ENCODE measurements around the gene PRRT1B. TPM values are rescaled to one million over a fixed set of nuclear protein-coding genes. Genes with fewer than 3 reads are reported as not detected.

PRRT1B gene
- total RNA-seq, 1 donor = not detected

GRCh38 chr9:131522257-131523085, 22.9 kb upstream of the PRRT1B start:
- no peak for DNase-seq (ENCODE audit: low read depth)
- TF ChIP-seq CTCF (IDR thresholded peaks at IDR 0.05; ENCODE audit: insufficient read depth, low read length) = no peak
- no peak overlapping the region for H3K4me3 ChIP-seq (ENCODE audit: low read depth, low read length)

- no peak overlapping the region for H3K4me3 ChIP-seq (ENCODE audit: low read depth, low read length)
- TF ChIP-seq CTCF (IDR thresholded peaks at IDR 0.05; ENCODE audit: insufficient read depth, low read length) = no peak
- no peak for DNase-seq (ENCODE audit: low read depth)
These were observed 22.3 kb upstream of the PRRT1B start for GRCh38 chr9:131523086-131523388.

- DNase-seq (ENCODE audit: low read depth) = no peak
- no peak overlapping the region for H3K4me3 ChIP-seq (ENCODE audit: low read depth, low read length)
- TF ChIP-seq CTCF (IDR thresholded peaks at IDR 0.05; ENCODE audit: insufficient read depth, low read length) = no peak
These were observed 21.6 kb upstream of the PRRT1B start for GRCh38 chr9:131523451-131524435.

- no peak for TF ChIP-seq CTCF (IDR thresholded peaks at IDR 0.05; ENCODE audit: insufficient read depth, low read length)
- DNase-seq (ENCODE audit: low read depth) = no peak
- no peak overlapping the region for H3K4me3 ChIP-seq (ENCODE audit: low read depth, low read length)
These were observed 20.5 kb upstream of the PRRT1B start for GRCh38 chr9:131524665-131525315.

- no peak for TF ChIP-seq CTCF (IDR thresholded peaks at IDR 0.05; ENCODE audit: insufficient read depth, low read length)
- no peak for DNase-seq (ENCODE audit: low read depth)
- H3K4me3 ChIP-seq (ENCODE audit: low read depth, low read length) = no peak overlapping the region
These were observed 19.4 kb upstream of the PRRT1B start for GRCh38 chr9:131525643-131526565.

- DNase-seq (ENCODE audit: low read depth) = no peak
- no peak overlapping the region for H3K4me3 ChIP-seq (ENCODE audit: low read depth, low read length)
- no peak for TF ChIP-seq CTCF (IDR thresholded peaks at IDR 0.05; ENCODE audit: insufficient read depth, low read length)
These were observed 17.1 kb upstream of the PRRT1B start for GRCh38 chr9:131528186-131528585.
